ENCODE results near the gene PPL.

- TF ChIP-seq ZBTB17 (tag by site-specific recombination; IDR thresholded peaks at IDR 0.05) (no peak), ZNF155 (tag by site-specific recombination; IDR thresholded peaks at IDR 0.05) (no peak)
Observed at GRCh38 chr16:4979736-4980660, 43.0 kb upstream of the PPL start.

Measured in HEK293 (cell line).